Neuronal stem cell (in vitro differentiated cells): ENCODE measurements around the gene VEZT.
A peak's percentile ranks its signal among the peaks of the same experiment; 100 is the strongest.

Experiments
- DNase-seq: peaks from one replicate; pipeline ENCODE4 v3.0.0-alpha.2; 2013; ENCODE audit warnings: low spot score
- H2AFZ ChIP-seq: one replicate; pipeline ENCODE4 v1.6.1; 2013; ENCODE audit warnings: mild to moderate bottlenecking, low read length, inconsistent platforms
- H2AK5ac ChIP-seq: 2 replicates; pipeline ENCODE4 v1.6.1; 2013; ENCODE audit warnings: low read depth, mild to moderate bottlenecking, inconsistent platforms, low read length, moderate library complexity, mixed read lengths
- H2BK120ac ChIP-seq: 2 replicates; pipeline ENCODE4 v1.6.1; 2013; ENCODE audit warnings: low read depth, mild to moderate bottlenecking, inconsistent platforms, low read length, moderate library complexity, mixed read lengths
- H2BK12ac ChIP-seq: one replicate; pipeline ENCODE4 v1.6.1; 2013; ENCODE audit warnings: low read length, inconsistent platforms
- H2BK15ac ChIP-seq: 2 replicates; pipeline ENCODE4 v1.6.1; 2013; ENCODE audit warnings: mild to moderate bottlenecking, low read length, inconsistent platforms, mixed read lengths
- H2BK5ac ChIP-seq: one replicate; pipeline ENCODE4 v1.6.1; 2013; ENCODE audit warnings: inconsistent platforms, mild to moderate bottlenecking, low read length, moderate library complexity
- H3K14ac ChIP-seq: one replicate; pipeline ENCODE4 v1.6.1; 2013; ENCODE audit warnings: low read length, inconsistent platforms
- H3K18ac ChIP-seq: 2 replicates; pipeline ENCODE4 v1.6.1; 2013; ENCODE audit warnings: low read length, inconsistent platforms
- H3K23ac ChIP-seq: 2 replicates; pipeline ENCODE4 v1.6.1; 2013; ENCODE audit warnings: low read depth, mild to moderate bottlenecking, mixed read lengths, low read length, inconsistent platforms; ENCODE audit not compliant: poor library complexity
- H3K27ac ChIP-seq: replicated peaks from 3 replicates; pipeline ENCODE4 v1.5.1; 2013; ENCODE audit warnings: low read length, inconsistent platforms
- H3K27me3 ChIP-seq, 3 experiments: 2 replicates each; pipeline ENCODE4 v1.6.1; 2013; ENCODE audit warnings: low read length in 3 of 3, mild to moderate bottlenecking in 2 of 3, inconsistent platforms in 1 of 3, low read depth in 1 of 3, mixed read lengths in 1 of 3, moderate library complexity in 1 of 3; ENCODE audit not compliant: control insufficient read depth in 3 of 3, insufficient read depth in 3 of 3
- H3K36me3 ChIP-seq, 2 donors: replicated peaks in 1 of 2; 2 replicates each; pipeline ENCODE4 v1.6.1; 2013; ENCODE audit warnings: low read length in 2 of 2; ENCODE audit not compliant: control insufficient read depth in 2 of 2, insufficient read depth in 2 of 2
- H3K4ac ChIP-seq: 2 replicates; pipeline ENCODE4 v1.6.1; 2013; ENCODE audit warnings: inconsistent platforms, mild to moderate bottlenecking, low read length, moderate library complexity
- H3K4me1 ChIP-seq, 2 donors: 1 replicate in 1 of 2; 2 replicates in 1 of 2; pipeline ENCODE4 v1.6.1; 2013; ENCODE audit warnings: low read length in 2 of 2, low read depth in 1 of 2; ENCODE audit not compliant: control insufficient read depth in 2 of 2, insufficient read depth in 1 of 2
- H3K4me2 ChIP-seq: one replicate; pipeline ENCODE4 v1.6.1; 2013; ENCODE audit warnings: mild to moderate bottlenecking, low read length, inconsistent platforms; ENCODE audit not compliant: insufficient read depth, poor library complexity, severe bottlenecking
- H3K4me3 ChIP-seq, 2 donors: 2 replicates each; pipeline ENCODE4 v1.5.1; 2013; ENCODE audit warnings: low read length in 2 of 2, mild to moderate bottlenecking in 2 of 2, inconsistent platforms in 1 of 2, moderate library complexity in 1 of 2
- H3K79me1 ChIP-seq: one replicate; pipeline ENCODE4 v1.6.1; 2013; ENCODE audit warnings: low read depth, mild to moderate bottlenecking, inconsistent platforms, low read length, moderate library complexity
- H3K9ac ChIP-seq: one replicate; pipeline ENCODE4 v1.6.1; 2013; ENCODE audit warnings: mild to moderate bottlenecking, low read depth, low read length, inconsistent platforms; ENCODE audit not compliant: poor library complexity
- H3K9me3 ChIP-seq, 2 donors: replicated peaks in 1 of 2; 2 replicates each; pipeline versions ENCODE3 to v1.6.1; 2013; ENCODE audit warnings: low read length in 2 of 2, mild to moderate bottlenecking in 2 of 2, inconsistent platforms in 1 of 2, low read depth in 1 of 2, mixed read lengths in 1 of 2, moderate library complexity in 1 of 2; ENCODE audit not compliant: control insufficient read depth in 2 of 2, insufficient read depth in 1 of 2
- H4K8ac ChIP-seq: one replicate; pipeline ENCODE4 v1.6.1; 2013; ENCODE audit warnings: low read depth, mild to moderate bottlenecking, inconsistent platforms, low read length, moderate library complexity
- H4K91ac ChIP-seq: one replicate; pipeline ENCODE4 v1.6.1; 2013; ENCODE audit warnings: low read length, low read depth, mild to moderate bottlenecking, inconsistent platforms; ENCODE audit not compliant: poor library complexity
- WGBS, 2 donors: extraction: QIAGEN DNeasy Blood & Tissue Kit; methylation state at CpG; one replicate each; pipeline ENCODE4 v1.1.7; 2013; ENCODE audit warnings: missing lambda C conversion rate in 2 of 2, mixed read lengths in 1 of 2; ENCODE audit not compliant: insufficient read length in 2 of 2, insufficient replicate concordance in 1 of 2; ENCODE audit errors: extremely low coverage in 2 of 2; 5-methylcytosine and 5-hydroxymethylcytosine counted together

The VEZT gene

DNA sequence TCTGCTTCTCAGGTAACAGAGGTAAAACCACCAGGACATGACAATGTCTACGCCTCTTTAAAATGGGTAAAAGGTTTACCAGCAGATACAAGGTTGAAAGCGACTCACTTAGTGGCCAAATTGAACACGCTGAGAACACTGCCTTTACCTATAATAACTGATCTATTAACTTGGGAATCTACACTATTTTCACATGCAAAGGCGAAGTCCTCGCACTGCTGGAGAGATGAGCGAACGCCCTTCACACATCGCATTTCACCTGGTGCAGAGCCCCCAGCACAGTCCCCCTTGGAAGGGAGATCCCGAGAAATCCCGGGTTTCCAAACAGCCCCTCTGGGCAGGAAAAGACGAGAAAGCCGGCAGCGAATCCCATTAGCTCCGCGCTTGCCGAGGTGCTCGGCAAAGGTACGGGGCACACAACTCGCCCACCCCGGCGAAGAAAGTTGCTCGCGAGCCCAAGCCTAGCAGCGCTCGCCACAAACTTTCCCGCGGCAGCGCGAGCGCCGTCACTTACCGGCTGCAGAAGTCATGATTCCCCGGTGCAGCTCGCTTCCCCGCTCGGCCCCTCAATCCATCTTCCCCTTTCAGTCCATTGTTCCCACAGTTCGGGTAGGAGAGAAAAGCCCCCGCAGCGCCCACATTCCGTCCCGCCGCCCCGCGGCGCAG is 763 bp upstream of the VEZT start:
- Histone ChIP-seq H2BK12ac (no peak overlapping the region), H3K9me3 (peaks cover 0 to 2% of the 10 kb centered on the region in 2 donors), H3K4me3 (peak overlapping the region; percentile 72 to 93), H3K4me1 (peaks cover 2 to 9% of the 10 kb centered on the region in 2 donors), H4K8ac (no peak overlapping the region), H3K18ac (peak overlapping the region; percentile 97), H2BK5ac (peak overlapping the region; percentile 93), H3K27ac (peak overlapping the region; percentile 99), H2AK5ac (no peak overlapping the region), H3K36me3 (peaks cover 0 to 12% of the 10 kb centered on the region in 2 donors), H2BK15ac (peak overlapping the region; percentile 79), H3K14ac (no peak overlapping the region), H2AFZ (peak overlapping the region; percentile 89), H3K9ac (peak overlapping the region; percentile 53), H2BK120ac (peak overlapping the region; percentile 88), H3K79me1 (peaks cover 2% of the 10 kb centered on the region), H3K23ac (peak overlapping the region; percentile 38), H3K4ac (no peak overlapping the region), H4K91ac (no peak overlapping the region), H3K4me2 (peak overlapping the region; percentile 50), H3K27me3 (no peaks in the 10 kb centered on the region)
- no peak for DNase-seq
- WGBS, 2 donors: no CpG with 5 or more reads among the region's 45 CpGs

DNA sequence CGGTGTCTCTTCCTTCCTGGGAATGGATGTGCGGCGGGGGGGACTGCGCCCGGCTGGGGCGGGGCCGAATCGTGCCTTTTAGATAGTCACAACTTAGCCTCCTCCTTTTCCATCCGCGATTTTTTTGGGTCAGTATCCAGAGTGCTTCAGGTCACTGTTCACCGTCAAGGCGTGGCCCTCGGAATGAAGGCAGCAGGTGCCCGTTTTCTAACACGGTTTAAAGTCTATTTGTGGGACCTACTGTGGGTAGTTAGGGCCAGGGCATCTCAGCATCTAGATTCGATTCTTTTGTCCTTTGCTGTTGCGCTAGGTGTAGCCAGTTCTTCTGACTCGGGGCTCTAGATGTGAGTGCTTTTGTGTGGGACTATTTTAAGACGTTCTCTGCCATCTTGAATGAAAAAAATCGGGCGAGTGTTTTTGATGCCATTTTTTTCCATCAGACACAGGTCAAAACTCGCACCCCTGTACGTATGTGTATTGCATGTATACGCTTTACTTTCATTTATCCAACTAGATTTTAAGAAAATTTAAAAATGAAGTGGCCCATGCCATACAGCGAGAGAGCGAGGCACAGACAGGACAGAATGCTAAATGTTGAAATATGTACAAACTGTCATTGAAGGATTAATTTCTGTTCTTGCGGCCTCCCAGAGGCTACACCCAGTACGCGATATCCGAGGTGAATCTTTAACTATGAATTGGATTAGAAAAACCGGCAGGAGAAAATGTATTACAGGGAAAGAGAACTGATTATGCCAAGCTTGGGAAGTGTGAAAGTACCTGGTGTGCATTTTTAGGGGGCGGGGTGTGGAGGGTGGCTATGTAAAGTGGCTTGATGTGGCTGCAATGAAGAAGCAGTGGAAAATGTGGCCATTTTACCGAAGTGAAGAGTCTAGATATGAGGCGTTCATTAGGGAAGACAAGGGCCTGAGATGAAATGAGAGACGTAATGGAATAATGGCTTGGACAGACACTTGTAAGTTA is 835 bp downstream of the VEZT start:
- H3K27me3 ChIP-seq: no peaks in the 10 kb centered on the region
- peak overlapping the region; percentile 72 for H2BK15ac ChIP-seq
- peaks cover 2% of the 10 kb centered on the region for H3K79me1 ChIP-seq
- H2AK5ac ChIP-seq: peak overlapping the region; percentile 75
- H3K23ac ChIP-seq: peak overlapping the region; percentile 38
- no peak overlapping the region for H2BK120ac ChIP-seq
- H2BK12ac ChIP-seq: no peak overlapping the region
- H3K18ac ChIP-seq: peak overlapping the region; percentile 97
- H3K9me3 ChIP-seq: peaks cover 0 to 2% of the 10 kb centered on the region in 2 donors
- no peak overlapping the region for H4K8ac ChIP-seq
- H3K14ac ChIP-seq: peak overlapping the region; percentile 38
- H3K36me3 ChIP-seq: peaks cover 0 to 12% of the 10 kb centered on the region in 2 donors
- peak overlapping the region; percentile 62 for H3K4me2 ChIP-seq
- H3K27ac ChIP-seq: peak overlapping the region; percentile 92
- H3K9ac ChIP-seq: peak overlapping the region; percentile 97
- H3K4ac ChIP-seq: peak overlapping the region; percentile 53
- peak overlapping the region; percentile 33 for H2BK5ac ChIP-seq
- H2AFZ ChIP-seq: peak overlapping the region; percentile 87
- H3K4me1 ChIP-seq: peaks cover 2 to 9% of the 10 kb centered on the region in 2 donors
- no peak overlapping the region for H4K91ac ChIP-seq
- H3K4me3 ChIP-seq: peak overlapping the region; percentile 65 to 87
- no CpG with 5 or more reads among the region's 35 CpGs for WGBS, 2 donors
- DNase-seq: peak; percentile 32

DNA sequence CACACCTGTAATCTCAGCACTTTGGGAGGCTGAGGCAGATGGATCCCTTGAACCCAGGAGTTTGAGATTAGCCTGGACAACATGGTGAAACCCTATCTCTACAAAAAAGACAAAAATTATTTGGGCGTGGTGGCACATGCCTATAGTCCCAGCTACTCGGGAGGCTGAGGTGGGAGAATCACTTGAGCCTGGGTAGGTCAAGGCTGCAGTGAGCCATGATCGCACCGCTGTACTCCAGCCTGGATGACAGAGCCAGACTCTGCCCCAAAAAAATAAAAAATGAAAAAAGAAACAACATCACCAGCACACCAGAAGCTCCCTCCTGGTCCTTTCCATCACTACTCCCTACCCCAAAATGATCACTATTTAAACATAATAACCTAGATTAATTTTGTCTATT is 2.6 kb downstream of the VEZT start:
- peaks cover 0 to 6% of the 10 kb centered on the region in 2 donors for H3K4me1 ChIP-seq
- H3K9ac ChIP-seq: no peak overlapping the region
- peak overlapping the region in 1 of 2 donors; percentile 4 for H3K4me3 ChIP-seq
- no peak overlapping the region for H4K91ac ChIP-seq
- no peak overlapping the region for H3K14ac ChIP-seq
- peaks cover 6 to 26% of the 10 kb centered on the region in 2 donors for H3K36me3 ChIP-seq
- H2AFZ ChIP-seq: no peak overlapping the region
- H2BK15ac ChIP-seq: no peak overlapping the region
- no peak overlapping the region for H2AK5ac ChIP-seq
- no CpG with 5 or more reads among the region's 4 CpGs for WGBS, 2 donors
- peaks cover 0 to 2% of the 10 kb centered on the region in 2 donors for H3K9me3 ChIP-seq
- H2BK5ac ChIP-seq: no peak overlapping the region
- no peak overlapping the region for H4K8ac ChIP-seq
- no peak overlapping the region for H3K18ac ChIP-seq
- H3K27ac ChIP-seq: no peak overlapping the region
- H3K79me1 ChIP-seq: peaks cover 6% of the 10 kb centered on the region
- H3K23ac ChIP-seq: no peak overlapping the region
- no peaks in the 10 kb centered on the region for H3K27me3 ChIP-seq
- no peak overlapping the region for H2BK12ac ChIP-seq
- H3K4ac ChIP-seq: no peak overlapping the region
- H3K4me2 ChIP-seq: no peak overlapping the region
- no peak for DNase-seq
- no peak overlapping the region for H2BK120ac ChIP-seq

DNA sequence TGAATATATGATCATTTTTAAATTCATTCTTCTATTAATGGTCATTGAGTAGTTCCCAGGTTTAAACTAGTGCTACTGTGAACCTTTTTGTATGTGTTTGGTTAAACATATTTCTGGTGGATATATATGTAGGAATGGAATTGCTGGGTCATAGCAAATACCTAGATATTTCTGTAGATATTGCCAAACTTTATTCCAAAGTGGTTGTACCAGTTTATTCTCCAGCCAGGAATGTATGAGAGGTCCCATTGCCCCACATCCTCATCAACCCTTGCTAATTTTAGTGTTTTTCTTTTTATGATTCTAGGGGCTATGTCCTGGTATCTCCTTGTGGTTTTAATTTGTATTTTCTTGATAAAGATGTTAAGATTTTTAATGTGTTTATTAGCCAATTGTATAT is 3.1 kb downstream of the VEZT start:
- H4K91ac ChIP-seq: no peak overlapping the region
- H3K79me1 ChIP-seq: peaks cover 6% of the 10 kb centered on the region
- no peak overlapping the region for H3K4me2 ChIP-seq
- H2AK5ac ChIP-seq: no peak overlapping the region
- no peak overlapping the region for H2BK15ac ChIP-seq
- H4K8ac ChIP-seq: no peak overlapping the region
- H3K23ac ChIP-seq: no peak overlapping the region
- H3K4me1 ChIP-seq: peaks cover 0 to 6% of the 10 kb centered on the region in 2 donors
- peaks cover 0 to 2% of the 10 kb centered on the region in 2 donors for H3K9me3 ChIP-seq
- no peak overlapping the region for H3K4me3 ChIP-seq
- H2BK5ac ChIP-seq: no peak overlapping the region
- no peak overlapping the region for H3K14ac ChIP-seq
- H3K18ac ChIP-seq: no peak overlapping the region
- no peaks in the 10 kb centered on the region for H3K27me3 ChIP-seq
- no peak overlapping the region for H2BK12ac ChIP-seq
- no peak overlapping the region for H3K27ac ChIP-seq
- H3K36me3 ChIP-seq: peaks cover 6 to 31% of the 10 kb centered on the region in 2 donors
- H2BK120ac ChIP-seq: no peak overlapping the region
- no peak overlapping the region for H3K9ac ChIP-seq
- no peak for DNase-seq
- no peak overlapping the region for H2AFZ ChIP-seq
- no peak overlapping the region for H3K4ac ChIP-seq
